Measurements from ENCODE around the gene RPL27A.

DNA sequence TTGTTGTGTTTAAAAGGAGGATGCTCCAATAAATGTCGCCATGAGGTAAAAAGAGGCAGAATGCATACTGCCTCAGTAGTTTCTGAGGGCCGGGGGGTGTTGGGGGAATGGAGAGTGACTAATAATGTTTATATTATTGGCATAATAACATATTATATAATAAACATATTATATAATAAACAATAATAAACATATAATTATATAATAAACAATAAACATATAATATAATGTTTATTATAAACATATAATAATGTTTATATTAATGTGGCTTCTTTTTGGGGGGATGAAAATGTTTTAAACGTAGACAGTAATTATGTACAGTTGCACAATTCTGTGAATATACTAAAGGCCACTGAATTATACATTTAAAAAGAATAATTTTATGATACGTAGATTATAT lies 35.7 kb upstream of the RPL27A start:
- TF ChIP-seq CTCF (IDR thresholded peaks at IDR 0.05) (no peak), POLR2A (IDR thresholded peaks at IDR 0.05) (no peak)
